HG03175 (cell line): ENCODE data around the gene TPRG1.
A peak's percentile ranks its signal among the peaks of the same experiment; 100 is the strongest.

ENCODE experiments used
- ATAC-seq: cut with Tn5 transposase; IDR thresholded peaks from one replicate; pipeline ENCODE4 v1.9.1; 2021; ENCODE audit warnings: mild to moderate bottlenecking, moderate library complexity; ENCODE audit not compliant: unreplicated experiment

The TPRG1 gene

DNA sequence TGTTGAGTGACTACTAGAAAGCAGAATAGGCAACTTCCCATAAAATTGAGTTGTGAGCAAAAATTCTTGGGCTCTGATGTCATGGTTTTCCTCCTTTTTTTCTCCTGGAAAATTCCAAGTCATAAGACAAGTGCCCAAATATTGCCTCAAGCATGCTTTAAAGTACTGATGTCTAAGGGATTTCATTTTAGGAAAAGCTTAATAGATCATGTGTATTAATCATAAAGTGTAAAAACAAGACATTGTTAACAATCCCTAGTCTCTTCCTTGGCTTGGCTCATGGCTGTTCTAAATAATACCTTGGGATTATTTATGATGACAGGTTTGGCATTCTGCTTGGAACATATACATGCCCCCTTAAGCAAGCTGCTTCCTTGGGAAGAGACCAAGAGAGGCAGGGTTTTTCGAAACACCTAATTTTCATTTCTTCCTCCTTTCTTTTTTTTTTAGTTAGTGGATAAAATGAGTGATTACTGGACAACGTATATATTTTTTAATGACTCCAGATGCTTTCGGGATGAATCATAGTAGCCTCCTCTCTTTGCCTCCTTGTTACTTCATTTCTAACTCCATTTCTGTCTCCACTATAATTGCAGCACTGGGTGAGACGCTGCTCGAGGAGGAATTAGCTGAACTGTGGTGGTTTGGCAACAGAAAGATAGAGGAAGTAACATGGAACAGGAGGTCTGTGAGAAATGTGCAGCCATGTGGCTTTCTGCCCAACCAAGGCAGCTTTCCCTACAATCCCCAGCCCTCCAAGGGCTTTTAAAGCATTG lies 104.9 kb downstream of the TPRG1 start:
- ATAC-seq: no peak

DNA sequence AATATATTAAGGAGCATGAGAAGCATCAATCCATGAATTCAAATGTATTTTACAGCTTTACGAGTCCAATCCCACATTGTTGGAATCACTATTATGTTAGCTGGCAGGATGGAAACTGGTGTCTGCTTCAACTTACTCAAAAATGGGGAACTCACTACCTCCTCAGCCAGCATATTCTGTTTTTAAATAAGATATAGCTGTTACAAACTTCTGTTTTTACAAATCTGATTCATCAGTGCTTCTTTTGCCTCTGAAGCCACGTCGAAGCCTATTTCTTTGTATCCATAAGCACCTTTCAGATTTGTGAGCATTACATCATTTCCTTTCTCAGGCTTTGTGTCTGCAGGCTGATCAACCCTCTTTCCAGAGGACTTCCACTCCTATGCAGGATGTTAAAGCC lies 105.9 kb downstream of the TPRG1 start:
- ATAC-seq: no peak

DNA sequence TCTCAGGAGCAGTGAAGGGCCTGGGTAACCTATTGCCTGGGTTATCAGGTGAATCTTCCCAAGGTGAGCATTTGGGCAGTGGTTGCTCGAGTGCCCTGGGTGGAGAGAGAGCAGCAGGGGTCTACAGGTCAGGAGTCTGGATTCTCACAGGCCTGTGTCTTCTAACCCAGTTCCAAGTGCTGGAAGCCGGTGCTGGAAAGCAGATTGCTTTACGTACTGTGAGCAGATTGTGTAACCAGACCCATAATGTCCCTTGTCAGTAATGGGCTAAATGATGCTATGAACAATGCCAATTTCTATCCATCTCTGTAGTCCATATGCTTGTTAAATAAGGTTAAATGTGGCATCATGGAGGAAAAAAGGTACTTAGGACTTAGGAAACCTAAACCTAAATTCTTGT lies 106.5 kb downstream of the TPRG1 start:
- ATAC-seq: no peak

- ATAC-seq: no peak
These were observed 110.4 kb downstream of the TPRG1 start for GRCh38 chr3:189282189-189282588.

DNA sequence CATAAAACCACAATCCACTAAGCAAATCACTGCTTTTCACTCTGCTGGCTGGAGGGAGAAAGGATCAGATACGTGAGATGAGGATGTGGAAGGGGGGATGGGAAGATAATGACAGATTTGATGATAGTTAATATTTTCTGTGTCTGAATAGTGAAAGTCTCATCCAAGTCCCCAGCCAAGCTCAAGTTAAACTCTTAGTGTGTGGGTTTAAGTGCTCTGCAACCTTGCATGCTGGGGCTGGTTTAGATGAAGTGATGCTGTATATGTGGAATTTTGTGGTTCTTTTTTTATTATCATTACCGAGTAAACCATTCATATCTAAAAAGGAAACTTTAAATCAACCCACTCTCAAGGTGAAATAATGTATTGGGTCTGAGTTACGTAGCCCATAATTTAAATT lies 111.0 kb downstream of the TPRG1 start:
- no peak for ATAC-seq

DNA sequence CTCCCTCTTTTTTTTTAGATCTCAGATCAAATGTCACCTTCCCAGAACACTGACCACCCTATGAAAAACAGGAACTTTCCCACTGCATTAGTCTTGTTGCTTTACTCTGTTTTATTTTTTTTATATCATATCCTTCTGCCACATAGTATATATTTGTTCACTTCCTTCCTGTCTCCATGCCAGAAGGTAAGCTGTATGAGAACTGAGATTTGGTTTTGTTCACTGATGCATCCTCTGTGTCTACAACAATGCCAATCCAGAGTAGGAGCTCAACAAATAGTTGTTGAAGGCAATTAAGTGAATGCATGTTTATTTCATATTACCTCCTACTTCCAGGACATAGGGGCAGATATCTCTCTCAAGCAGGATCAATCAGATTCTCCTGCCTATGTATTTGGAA lies 114.4 kb downstream of the TPRG1 start:
- ATAC-seq: peak; percentile 48

GRCh38 chr3:189286916-189287315 lies 115.1 kb downstream of the TPRG1 start:
- no peak for ATAC-seq

DNA sequence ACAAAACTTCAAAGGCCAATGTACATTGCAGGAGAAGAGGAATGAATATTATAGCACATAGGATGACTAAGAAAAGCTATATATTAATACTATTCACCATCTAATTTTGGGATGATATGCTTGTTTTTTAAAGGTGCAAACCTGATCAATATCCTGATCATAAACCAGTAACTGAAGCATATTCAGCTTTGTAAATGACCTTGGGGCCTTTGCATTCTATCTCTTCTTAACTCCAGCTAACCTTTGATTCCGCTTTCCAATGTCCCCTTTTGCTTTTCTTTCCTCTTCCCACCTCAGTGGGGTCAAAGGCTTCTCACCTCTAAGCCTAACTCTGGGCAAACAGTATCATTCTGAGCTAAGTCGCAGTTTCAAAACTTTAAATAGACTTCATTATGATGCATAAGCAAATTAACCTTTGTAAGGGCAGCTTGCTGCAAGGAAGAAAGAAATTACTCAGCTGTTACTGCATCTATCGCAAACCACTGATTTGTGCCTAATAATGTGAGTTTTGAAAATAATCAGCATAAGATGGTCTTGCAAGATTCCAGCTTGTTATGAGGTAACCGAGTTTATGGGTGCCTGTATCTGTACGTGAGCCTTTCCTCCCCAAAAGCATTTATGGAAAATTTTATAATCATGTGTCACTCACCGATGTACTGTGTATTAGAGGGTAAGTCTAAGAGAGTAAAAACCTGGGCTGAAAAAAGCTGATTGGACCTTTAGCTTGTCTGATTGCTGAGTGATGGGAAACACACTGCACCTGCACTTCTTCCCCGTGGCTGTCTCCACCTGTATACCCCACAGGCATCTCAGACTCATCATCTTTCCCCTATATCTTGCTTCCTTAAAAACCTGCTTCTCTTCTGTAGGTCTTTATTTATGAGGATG lies 116.8 kb downstream of the TPRG1 start:
- ATAC-seq: peak; percentile 89

DNA sequence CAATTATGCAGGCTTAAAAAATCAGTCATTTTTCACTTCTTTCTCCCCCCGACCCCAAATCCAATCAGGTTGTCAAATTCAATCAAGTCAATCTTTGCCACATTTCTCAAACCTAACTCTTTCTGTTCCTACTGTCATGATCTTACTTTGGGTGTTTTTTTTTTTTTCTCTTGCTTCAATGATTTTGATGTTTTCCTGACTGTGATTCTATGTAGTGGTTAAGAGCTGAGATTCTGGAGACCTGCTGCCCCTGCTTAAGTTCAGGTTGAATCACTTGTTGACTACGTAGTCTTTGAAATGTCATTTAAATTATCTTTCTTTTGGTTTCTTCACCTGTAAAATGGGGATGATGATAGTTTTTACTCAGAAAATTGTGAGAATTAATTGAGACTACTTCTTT lies 117.5 kb downstream of the TPRG1 start:
- no peak for ATAC-seq

GRCh38 chr3:189292667-189293484 lies 121.1 kb downstream of the TPRG1 start:
- ATAC-seq: no peak

DNA sequence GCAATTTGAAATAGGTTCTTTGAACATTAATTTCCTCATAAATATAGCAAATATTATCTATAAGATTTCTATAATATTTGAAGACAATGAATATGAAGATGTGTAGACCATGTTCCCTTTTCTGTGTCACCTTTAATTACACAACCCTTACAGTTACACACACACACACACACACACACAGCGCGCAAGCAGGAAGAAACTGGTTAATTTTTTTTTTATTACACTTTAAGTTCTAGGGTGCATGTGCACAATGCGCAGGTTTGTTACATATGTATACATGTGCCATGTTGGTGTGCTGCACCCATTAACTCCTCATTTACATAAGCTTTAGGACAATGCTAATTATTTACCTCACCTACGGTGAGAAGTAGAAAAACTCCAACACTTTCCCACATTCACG lies 122.9 kb downstream of the TPRG1 start:
- ATAC-seq: no peak

DNA sequence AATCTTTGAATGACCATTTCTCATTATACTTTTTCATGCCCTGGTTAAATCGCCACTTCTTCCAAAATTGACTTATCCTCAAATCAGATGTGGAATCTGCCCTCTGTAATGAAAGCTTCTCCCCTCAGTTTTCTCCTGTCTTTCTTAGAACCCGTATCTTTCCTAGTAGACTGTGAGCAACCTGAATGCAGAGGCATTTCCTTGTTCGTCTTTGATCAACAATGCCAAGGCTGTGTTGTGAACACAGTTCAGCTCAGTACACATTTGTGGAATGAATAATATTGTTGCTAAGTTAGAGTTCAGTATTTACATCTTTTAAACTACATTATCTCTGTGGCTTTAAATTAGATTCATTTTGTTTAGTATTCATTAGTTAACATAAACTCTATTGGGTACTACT lies 123.3 kb downstream of the TPRG1 start:
- no peak for ATAC-seq

- ATAC-seq: no peak
These were observed 126.2 kb downstream of the TPRG1 start for GRCh38 chr3:189297932-189298331.

DNA sequence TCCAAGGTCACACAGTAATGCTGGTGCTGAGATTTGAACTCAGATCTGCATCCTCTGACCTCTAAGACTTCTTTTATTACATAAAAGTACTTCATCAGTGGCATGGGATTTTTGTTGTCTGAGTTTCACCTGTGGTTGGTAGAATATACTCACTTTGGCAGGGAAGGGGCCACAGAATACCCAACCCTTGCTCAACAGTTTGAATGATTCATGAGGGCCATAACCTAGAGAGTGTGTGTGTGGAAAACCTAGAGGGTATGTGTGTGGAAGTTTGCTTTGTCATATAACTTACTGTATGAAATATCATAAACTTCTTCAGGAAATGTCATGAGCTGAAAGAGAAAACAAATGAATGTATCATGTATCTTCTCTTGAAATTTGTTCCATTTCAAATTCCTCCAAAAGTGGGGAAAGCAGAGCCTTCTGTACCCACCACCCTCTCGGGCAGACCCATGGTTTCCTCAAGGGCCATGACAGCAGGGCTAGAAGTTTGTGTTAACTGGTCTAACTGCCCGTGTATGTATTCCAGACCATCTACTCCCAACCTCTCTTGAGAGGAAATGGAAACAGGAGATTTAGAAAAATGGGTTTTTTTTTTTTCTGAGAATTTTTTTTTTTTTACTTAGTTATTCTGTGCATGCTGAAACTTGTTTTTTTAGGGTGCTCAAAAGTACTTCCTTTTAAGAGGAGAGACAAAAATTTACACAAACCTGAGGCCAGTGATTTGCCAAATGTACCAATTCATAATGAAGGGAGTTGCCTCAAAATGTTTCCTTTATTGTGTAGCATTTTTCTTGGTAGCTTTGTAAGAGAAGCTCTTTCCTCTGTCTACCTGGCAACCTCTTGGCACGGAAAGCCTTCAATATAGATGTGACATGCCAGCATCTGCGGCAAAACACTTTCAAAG lies 127.0 kb downstream of the TPRG1 start:
- ATAC-seq: no peak

DNA sequence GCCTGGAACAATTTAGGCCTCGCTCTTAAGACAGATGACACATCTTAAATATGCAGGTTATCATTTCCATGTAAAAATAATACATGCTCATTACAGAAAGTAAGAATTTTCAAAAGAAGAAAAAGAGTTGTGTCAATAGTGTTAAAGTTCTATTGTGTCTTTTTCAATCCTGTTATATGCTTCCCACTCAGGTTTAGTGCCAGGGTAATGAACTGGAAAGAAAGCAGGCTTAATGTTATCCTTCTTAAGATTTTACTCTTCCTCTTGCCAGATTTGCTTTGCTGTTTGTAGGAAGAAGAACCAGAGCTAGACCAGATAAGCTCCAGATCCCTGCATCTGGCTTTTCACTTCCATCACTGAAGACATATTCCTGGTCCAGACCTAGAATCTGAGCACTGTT lies 128.6 kb downstream of the TPRG1 start:
- ATAC-seq: no peak

GRCh38 chr3:189301479-189301878 lies 129.7 kb downstream of the TPRG1 start:
- ATAC-seq: no peak

GRCh38 chr3:189303584-189303983 lies 131.8 kb downstream of the TPRG1 start:
- no peak for ATAC-seq

DNA sequence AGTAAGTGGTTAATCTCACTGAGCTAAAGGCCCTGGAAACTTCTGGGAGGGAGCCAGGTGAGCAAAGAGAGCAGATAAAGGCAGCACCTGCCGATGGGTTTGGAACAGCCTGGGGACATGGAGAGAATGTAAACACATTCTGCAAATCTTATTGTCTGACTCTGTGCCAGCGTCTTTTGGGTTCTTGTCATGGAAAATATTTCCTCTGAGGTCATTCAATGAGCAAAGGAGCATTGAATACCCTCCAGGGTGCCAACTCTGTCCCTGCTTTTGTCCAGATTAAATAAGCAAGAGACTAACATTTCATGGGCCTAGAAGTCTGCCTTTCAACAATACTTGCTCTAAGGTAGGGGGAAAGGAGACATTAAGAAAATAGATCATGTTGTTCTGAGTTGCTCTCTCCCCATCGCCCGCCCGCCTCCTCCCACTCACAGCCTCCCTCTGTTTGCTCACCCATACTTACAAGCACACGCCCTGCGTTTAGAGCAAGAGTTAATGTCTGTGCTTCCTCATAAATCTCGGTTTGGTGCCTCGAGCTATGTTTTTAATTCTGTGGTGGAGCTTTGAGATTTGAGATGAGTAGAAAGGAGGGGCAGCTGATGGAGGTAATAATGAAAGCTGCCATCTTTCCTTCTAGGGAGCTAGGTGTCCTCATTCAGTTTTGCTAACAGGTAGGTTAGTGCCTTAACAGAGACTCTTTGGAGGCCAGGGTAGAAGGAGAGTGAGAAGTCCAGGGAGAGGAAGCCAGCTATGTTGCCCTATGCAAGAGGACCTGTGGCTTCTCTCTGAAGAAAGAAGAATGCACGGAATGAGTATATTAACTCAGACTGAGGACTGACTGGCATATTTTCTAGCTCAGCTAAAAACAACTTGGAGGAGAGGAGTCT lies 132.9 kb downstream of the TPRG1 start:
- peak; percentile 24 for ATAC-seq

GRCh38 chr3:189305412-189305811 lies 133.6 kb downstream of the TPRG1 start:
- ATAC-seq: peak; percentile 70
